ENCODE measurements around the gene C3orf22.
A peak's percentile ranks its signal among the peaks of the same experiment; 100 is the strongest.

C3orf22 gene

GRCh38 chr3:126526668-126527005 lies 32.1 kb downstream of the C3orf22 start:
- DNase-seq = no peak

GRCh38 chr3:126525853-126526667 lies 32.7 kb downstream of the C3orf22 start:
- no peak for DNase-seq

GRCh38 chr3:126525091-126525852 lies 33.5 kb downstream of the C3orf22 start:
- DNase-seq = no peak

- peak; percentile 42 for DNase-seq
Measured at GRCh38 chr3:126524429-126524988, 34.2 kb downstream of the C3orf22 start.

GRCh38 chr3:126523745-126524428 lies 34.8 kb downstream of the C3orf22 start, which contains the start of gene CHST13:
Gene CHST13, plus strand, starts transcription at chr3:126524155. Its CDS starts 178 bp downstream, at chr3:126524333.
- DNase-seq = peak; percentile 44

- DNase-seq = peak; percentile 45
Measured at GRCh38 chr3:126522363-126522788, 36.4 kb downstream of the C3orf22 start.

- DNase-seq = no peak
Measured at GRCh38 chr3:126521122-126521891, 37.4 kb downstream of the C3orf22 start.

- no peak for DNase-seq
Measured at GRCh38 chr3:126519506-126520455, 39.0 kb downstream of the C3orf22 start.

- no peak for DNase-seq
Measured at GRCh38 chr3:126518779-126519177, 40.0 kb downstream of the C3orf22 start.

GRCh38 chr3:126517986-126518778 lies 40.5 kb downstream of the C3orf22 start:
- no peak for DNase-seq

GRCh38 chr3:126517291-126517951 lies 41.3 kb downstream of the C3orf22 start, which contains the start of gene UROC1:
Gene UROC1, minus strand, starts transcription at chr3:126517773. Its CDS starts 54 bp downstream, at chr3:126517719.
- no peak for DNase-seq

- DNase-seq = no peak
Measured at GRCh38 chr3:126516936-126517290, 41.8 kb downstream of the C3orf22 start.

GRCh38 chr3:126516152-126516935 lies 42.4 kb downstream of the C3orf22 start:
- DNase-seq = no peak

GRCh38 chr3:126515066-126515706 lies 43.5 kb downstream of the C3orf22 start:
- DNase-seq = no peak

- no peak for DNase-seq
Measured at GRCh38 chr3:126514161-126514560, 44.6 kb downstream of the C3orf22 start.

GRCh38 chr3:126512916-126513650 lies 45.6 kb downstream of the C3orf22 start:
- no peak for DNase-seq

GRCh38 chr3:126512026-126512425 lies 46.7 kb downstream of the C3orf22 start:
- no peak for DNase-seq

- no peak for DNase-seq
Measured at GRCh38 chr3:126511291-126511690, 47.4 kb downstream of the C3orf22 start.

All from DMS79 treated with DMSO at 0.1 percent for 48 hours (cell line).